PC-9 (cell line): ENCODE measurements around the gene DDX6.

Experiments
- EZH2 ChIP-seq: fragments of 200-600 bp; sonication (generic); IDR thresholded peaks from 2 replicates; pipeline ENCODE4 v1.8.0; 2017; ENCODE audit warnings: antibody characterized with exemption, low read depth
- TF ChIP-seq, protein P1 (sequence below): fragments of 200-600 bp; sonication (generic); conservative IDR thresholded peaks from 2 replicates; pipeline ENCODE4 v1.6.1; 2017; ENCODE audit warnings: mixed run types, antibody characterized with exemption, mild to moderate bottlenecking, moderate library complexity

DNA sequence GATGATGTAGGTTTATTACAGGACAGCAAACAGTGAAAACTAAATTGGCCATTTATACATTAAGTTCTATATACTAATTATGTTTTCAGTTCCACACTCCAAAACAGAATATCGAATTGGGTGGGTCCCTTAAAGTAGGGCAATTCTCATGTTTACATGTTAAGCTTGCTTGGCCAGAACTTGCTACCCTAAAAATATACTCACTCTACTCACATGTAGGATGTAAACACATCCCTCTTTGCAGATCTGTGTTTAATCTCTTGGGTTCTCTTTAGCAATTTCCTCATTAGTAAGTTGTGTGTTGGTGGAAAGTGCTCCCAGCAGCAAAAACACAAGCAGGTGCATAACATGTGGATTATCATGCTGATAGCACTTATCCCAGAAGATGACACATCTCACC lies 22.6 kb upstream of the DDX6 start:
- TF ChIP-seq, protein P1, sequence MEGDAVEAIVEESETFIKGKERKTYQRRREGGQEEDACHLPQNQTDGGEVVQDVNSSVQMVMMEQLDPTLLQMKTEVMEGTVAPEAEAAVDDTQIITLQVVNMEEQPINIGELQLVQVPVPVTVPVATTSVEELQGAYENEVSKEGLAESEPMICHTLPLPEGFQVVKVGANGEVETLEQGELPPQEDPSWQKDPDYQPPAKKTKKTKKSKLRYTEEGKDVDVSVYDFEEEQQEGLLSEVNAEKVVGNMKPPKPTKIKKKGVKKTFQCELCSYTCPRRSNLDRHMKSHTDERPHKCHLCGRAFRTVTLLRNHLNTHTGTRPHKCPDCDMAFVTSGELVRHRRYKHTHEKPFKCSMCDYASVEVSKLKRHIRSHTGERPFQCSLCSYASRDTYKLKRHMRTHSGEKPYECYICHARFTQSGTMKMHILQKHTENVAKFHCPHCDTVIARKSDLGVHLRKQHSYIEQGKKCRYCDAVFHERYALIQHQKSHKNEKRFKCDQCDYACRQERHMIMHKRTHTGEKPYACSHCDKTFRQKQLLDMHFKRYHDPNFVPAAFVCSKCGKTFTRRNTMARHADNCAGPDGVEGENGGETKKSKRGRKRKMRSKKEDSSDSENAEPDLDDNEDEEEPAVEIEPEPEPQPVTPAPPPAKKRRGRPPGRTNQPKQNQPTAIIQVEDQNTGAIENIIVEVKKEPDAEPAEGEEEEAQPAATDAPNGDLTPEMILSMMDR, result no peak
- no peak for TF ChIP-seq EZH2
